ENCODE measurements around the gene CFAP92.

Gene CFAP92

GRCh38 chr3:128864351-128864811 lies 129.5 kb downstream of the CFAP92 start:
- no peak for FAIRE-seq
- DNase-seq (ENCODE audit: insufficient read length, low spot score) = no peak
- TF ChIP-seq POLR2A (IDR thresholded peaks at IDR 0.05; ENCODE audit: low read depth, low read length) = no peak

- FAIRE-seq = no peak
- no peak for TF ChIP-seq POLR2A (IDR thresholded peaks at IDR 0.05; ENCODE audit: low read depth, low read length)
- no peak for DNase-seq (ENCODE audit: insufficient read length, low spot score)
These were observed 130.3 kb downstream of the CFAP92 start for GRCh38 chr3:128863560-128863959.

GRCh38 chr3:128861491-128861890 lies 132.4 kb downstream of the CFAP92 start:
- no peak for TF ChIP-seq POLR2A (IDR thresholded peaks at IDR 0.05; ENCODE audit: low read depth, low read length)
- FAIRE-seq (no peak), DNase-seq (ENCODE audit: insufficient read length, low spot score) (no peak)
